IMR-90 (cell line): ENCODE measurements around the gene NAGLU. TPM values are rescaled to one million over a fixed set of nuclear protein-coding genes. Genes with fewer than 3 reads are reported as not detected.
A peak's percentile ranks its signal among the peaks of the same experiment; 100 is the strongest.

Experiments used
- ATAC-seq: fragments of 200-7000 bp; cut with Tn5 transposase; 2 replicates; pipeline ENCODE4 v1.9.1; 2020; ENCODE audit warnings: low read depth, mild to moderate bottlenecking, moderate library complexity
- BruUV-seq: library from RNA; stranded (reverse); fragments of 400-500 nt; replicated peaks from 2 replicates; lab custom pipeline; 2021; lab: Mats Ljungman, UMichigan
- CTCF ChIA-PET: fragments of 300-600 bp; formaldehyde crosslinking; extraction: SDS; loops from one replicate; lab custom pipeline; 2021; ENCODE audit warnings: antibody characterized with exemption; lab: Yijun Ruan, JAX
- POLR2A ChIA-PET: fragments of 300-600 bp; sonication (Branson Sonifier 250); formaldehyde crosslinking; loops from one replicate; lab custom pipeline; 2022; ENCODE audit warnings: antibody characterized with exemption; ENCODE audit not compliant: unreplicated experiment; lab: Charles Lee
- DNase-seq: peaks from one replicate; pipeline ENCODE4 v3.0.0; 2013
- H2AFZ ChIP-seq: replicated peaks from 2 replicates; pipeline ENCODE3; 2013; ENCODE audit warnings: low read length, mild to moderate bottlenecking; ENCODE audit not compliant: poor library complexity
- H2AK5ac ChIP-seq: 2 replicates; pipeline ENCODE4 v1.6.1; 2013; ENCODE audit warnings: low read depth, low read length, inconsistent platforms
- H2AK9ac ChIP-seq: replicated peaks from 2 replicates; pipeline ENCODE3; 2013; ENCODE audit warnings: mild to moderate bottlenecking, low read depth, low read length, moderate library complexity; ENCODE audit not compliant: poor library complexity
- H2BK120ac ChIP-seq: 2 replicates; pipeline ENCODE4 v1.6.1; 2013; ENCODE audit warnings: low read depth, low read length, inconsistent platforms
- H2BK15ac ChIP-seq: 3 replicates; pipeline ENCODE4 v1.6.1; 2013; ENCODE audit warnings: low read depth, low read length, inconsistent platforms
- H2BK20ac ChIP-seq: 2 replicates; pipeline ENCODE4 v1.6.1; 2013; ENCODE audit warnings: low read depth, mild to moderate bottlenecking, inconsistent platforms, low read length, moderate library complexity
- H2BK5ac ChIP-seq: 2 replicates; pipeline ENCODE4 v1.6.1; 2013; ENCODE audit warnings: mild to moderate bottlenecking, low read depth, low read length, inconsistent platforms; ENCODE audit not compliant: poor library complexity, severe bottlenecking
- H3K14ac ChIP-seq: replicated peaks from 2 replicates; pipeline ENCODE4 v1.6.1; 2013; ENCODE audit warnings: low read depth, low read length, inconsistent platforms
- H3K18ac ChIP-seq: 2 replicates; pipeline ENCODE4 v1.6.1; 2013; ENCODE audit warnings: low read depth, low read length, control low read depth
- H3K23ac ChIP-seq: 2 replicates; pipeline ENCODE4 v1.6.1; 2013; ENCODE audit warnings: low read depth, low read length, inconsistent platforms
- H3K27ac ChIP-seq: 2 replicates; pipeline ENCODE4 v1.5.1; 2013; ENCODE audit warnings: mild to moderate bottlenecking, control low read depth, low read length; ENCODE audit not compliant: insufficient read depth
- H3K27me3 ChIP-seq: 2 replicates; pipeline ENCODE4 v1.6.1; 2013; ENCODE audit warnings: low read length; ENCODE audit not compliant: control insufficient read depth, insufficient read depth
- H3K36me3 ChIP-seq: 2 replicates; pipeline ENCODE4 v1.6.1; 2013; ENCODE audit warnings: low read length, mixed read lengths; ENCODE audit not compliant: control insufficient read depth, insufficient read depth
- H3K4ac ChIP-seq: 2 replicates; pipeline ENCODE4 v1.6.1; 2013; ENCODE audit warnings: low read depth, low read length, inconsistent platforms
- H3K4me1 ChIP-seq: 2 replicates; pipeline ENCODE4 v1.6.1; 2013; ENCODE audit warnings: low read length, mixed read lengths; ENCODE audit not compliant: control insufficient read depth, insufficient read depth
- H3K4me2 ChIP-seq: 2 replicates; pipeline ENCODE4 v1.6.1; 2013; ENCODE audit warnings: low read depth, mild to moderate bottlenecking, control low read depth, low read length, moderate library complexity
- H3K4me3 ChIP-seq: 2 replicates; pipeline ENCODE4 v1.5.1; 2013; ENCODE audit warnings: low read depth, mild to moderate bottlenecking, control low read depth, low read length, moderate library complexity; ENCODE audit not compliant: insufficient read depth
- H3K56ac ChIP-seq: 2 replicates; pipeline ENCODE4 v1.6.1; 2013; ENCODE audit warnings: low read length, inconsistent platforms; ENCODE audit not compliant: insufficient read depth; ENCODE audit errors: extremely low read depth
- H3K79me1 ChIP-seq, 2 experiments: 2 replicates each; pipeline ENCODE4 v1.6.1; 2013; ENCODE audit warnings: low read length in 2 of 2, inconsistent platforms in 1 of 2, low read depth in 1 of 2
- H3K9ac ChIP-seq: 2 replicates; pipeline ENCODE4 v1.6.1; 2013; ENCODE audit warnings: low read depth, low read length, control low read depth
- H3K9me1 ChIP-seq: 2 replicates; pipeline ENCODE4 v1.6.1; 2013; ENCODE audit warnings: low read length, inconsistent platforms; ENCODE audit not compliant: insufficient read depth
- H3K9me3 ChIP-seq: 2 replicates; pipeline ENCODE4 v1.6.1; 2013; ENCODE audit warnings: low read length; ENCODE audit not compliant: control insufficient read depth, insufficient read depth
- H4K20me1 ChIP-seq: 2 replicates; pipeline ENCODE4 v1.6.1; 2013; ENCODE audit warnings: low read length, inconsistent platforms; ENCODE audit not compliant: insufficient read depth
- H4K5ac ChIP-seq: 2 replicates; pipeline ENCODE4 v1.6.1; 2013; ENCODE audit warnings: mild to moderate bottlenecking, low read depth, low read length, control low read depth
- H4K8ac ChIP-seq, 2 experiments: 2 replicates each; pipeline ENCODE4 v1.6.1; 2013; ENCODE audit warnings: low read depth in 2 of 2, low read length in 2 of 2, control low read depth in 1 of 2, inconsistent platforms in 1 of 2
- H4K91ac ChIP-seq: 2 replicates; pipeline ENCODE4 v1.6.1; 2013; ENCODE audit warnings: low read depth, low read length, inconsistent platforms; ENCODE audit not compliant: insufficient read depth
- BHLHE40 ChIP-seq: fragments of 150-350 bp; IDR thresholded peaks from 2 replicates; pipeline ENCODE4 v1.6.1; 2016; ENCODE audit warnings: mild to moderate bottlenecking, low read depth, low read length
- CEBPB ChIP-seq: IDR thresholded peaks from 2 replicates; pipeline ENCODE4 v1.6.1; 2012; ENCODE audit warnings: low read depth, low read length, improper control_type of control experiment
- CHD1 ChIP-seq: IDR thresholded peaks from 2 replicates; pipeline ENCODE4 v1.6.1; 2012; ENCODE audit warnings: low read depth, low read length, improper control_type of control experiment
- CTCF ChIP-seq: conservative IDR thresholded peaks from 2 replicates; pipeline ENCODE4 v1.5.1; 2012; ENCODE audit warnings: mild to moderate bottlenecking, low read depth, low read length, improper control_type of control experiment
- ELK1 ChIP-seq: fragments of 150-350 bp; IDR thresholded peaks from 2 replicates; pipeline ENCODE4 v1.6.1; 2016; ENCODE audit warnings: low read depth, mild to moderate bottlenecking, low read length, moderate library complexity, borderline replicate concordance
- FOS ChIP-seq: fragments of 150-350 bp; IDR thresholded peaks from 2 replicates; pipeline ENCODE4 v1.6.1; 2016; ENCODE audit warnings: low read depth, low read length
- MAFK ChIP-seq: IDR thresholded peaks from 2 replicates; pipeline ENCODE4 v1.6.1; 2012; ENCODE audit warnings: low read depth, low read length, improper control_type of control experiment
- MAZ ChIP-seq: IDR thresholded peaks from 2 replicates; pipeline ENCODE4 v1.6.1; 2012; ENCODE audit warnings: low read depth, mild to moderate bottlenecking, low read length, improper control_type of control experiment, moderate library complexity, borderline replicate concordance
- MXI1 ChIP-seq: IDR thresholded peaks from 2 replicates; pipeline ENCODE4 v1.6.1; 2012; ENCODE audit warnings: low read depth, mild to moderate bottlenecking, low read length, moderate library complexity, borderline replicate concordance
- NFE2L2 ChIP-seq: fragments of 150-350 bp; IDR thresholded peaks from 2 replicates; pipeline ENCODE4 v1.6.1; 2016; ENCODE audit warnings: low read depth, mild to moderate bottlenecking, low read length
- POLR2A ChIP-seq: IDR thresholded peaks from 2 replicates; pipeline ENCODE4 v1.6.1; 2012; ENCODE audit warnings: mild to moderate bottlenecking, low read depth, low read length
- RAD21 ChIP-seq: IDR thresholded peaks from 2 replicates; pipeline ENCODE4 v1.6.1; 2012; ENCODE audit warnings: low read length, improper control_type of control experiment
- RCOR1 ChIP-seq: IDR thresholded peaks from 2 replicates; pipeline ENCODE4 v1.6.1; 2012; ENCODE audit warnings: mild to moderate bottlenecking, low read length, improper control_type of control experiment; ENCODE audit not compliant: insufficient replicate concordance
- RFX5 ChIP-seq: IDR thresholded peaks from 2 replicates; pipeline ENCODE4 v1.8.0; 2012; ENCODE audit warnings: low read depth, mild to moderate bottlenecking, low read length, moderate library complexity
- SMC3 ChIP-seq: fragments of 150-350 bp; IDR thresholded peaks from 2 replicates; pipeline ENCODE4 v1.6.1; 2016; ENCODE audit warnings: low read depth, mild to moderate bottlenecking, antibody characterized with exemption, low read length, moderate library complexity
- USF2 ChIP-seq: fragments of 150-350 bp; IDR thresholded peaks from 2 replicates; pipeline ENCODE4 v1.6.1; 2017; ENCODE audit warnings: mild to moderate bottlenecking, antibody characterized with exemption, low read length, low read depth
- WGBS, 2 experiments: methylation state at CpG; one replicate each; pipeline versions ENCODE4 v1.1.5 to v1.1.7; 2013; ENCODE audit warnings: missing lambda C conversion rate in 2 of 2; ENCODE audit not compliant: insufficient read length in 1 of 2; ENCODE audit errors: extremely low coverage in 2 of 2; 5-methylcytosine and 5-hydroxymethylcytosine counted together
- dilution Hi-C: fragments of 300-500 bp; cut with HindIII; formaldehyde crosslinking; loops from one replicate; pipeline ENCODE4 v1.14.3; 2018; ENCODE audit warnings: low sequenced_read_pairs; ENCODE audit not compliant: unreplicated experiment
- in situ Hi-C: fragments of 300-500 bp; cut with MboI; formaldehyde crosslinking; loops from 3 replicates; pipeline ENCODE4 v1.14.3; 2019; ENCODE audit warnings: low sequenced_read_pairs, inconsistent platforms, mixed read lengths
- intact Hi-C: fragments of 100-400 bp; cut with micrococcal nuclease; formaldehyde crosslinking; loops from 2 replicates; pipeline ENCODE4 v1.10.0; 2022
- polyA plus RNA-seq, 3 experiments: library from polyadenylated mRNA; depleted of rRNA; stranded (reverse); fragments of >200 nt; gene quantifications; 2 replicates each; pipeline ENCODE4 v1.2.3, GENCODE V29; 2012; ENCODE audit warnings: low replicate concordance in 1 of 3
- total RNA-seq: library from RNA; depleted of rRNA; stranded (reverse); fragments of >200 nt; gene quantifications from 2 replicates; pipeline ENCODE4 v1.2.3, GENCODE V29; 2012

Gene NAGLU
- total and polyA plus RNA-seq, 2 of the 4 experiments (the other 2 are of a cell fraction), result 6.5 to 29.2 TPM

- H3K9ac ChIP-seq, result no peak overlapping the region
- H3K56ac ChIP-seq, result no peak overlapping the region
- H3K23ac ChIP-seq, result no peak overlapping the region
- H2BK5ac ChIP-seq, result no peak overlapping the region
- no peaks in the 10 kb centered on the region for H3K9me3 ChIP-seq
- peaks cover 56% of the 10 kb centered on the region for H3K36me3 ChIP-seq
- no peak overlapping the region for H2AK5ac ChIP-seq
- no peak overlapping the region for H4K5ac ChIP-seq
- H2AK9ac ChIP-seq, result peak overlapping the region; percentile 19
- no peak overlapping the region for H3K4ac ChIP-seq
- H4K91ac ChIP-seq, result no peak overlapping the region
- H3K4me3 ChIP-seq, result no peak overlapping the region
- no TSS peak for BruUV-seq
- in situ Hi-C loops, result no loop called here
- dilution Hi-C loops, result no loop called here
- H3K79me1 ChIP-seq, result peaks cover 11 to 38% of the 10 kb centered on the region in 2 experiments; a peak in 3 of 4 replicates
- H3K4me2 ChIP-seq, result no peak overlapping the region
- H2AFZ ChIP-seq, result no peak overlapping the region
- H3K18ac ChIP-seq, result no peak overlapping the region
- H4K20me1 ChIP-seq, result peaks cover 14% of the 10 kb centered on the region; the same call in 1 of the 2 replicates
- H2BK15ac ChIP-seq, result no peak overlapping the region
- H4K8ac ChIP-seq, result no peak overlapping the region
- POLR2A ChIA-PET, result no interaction called here
- no peak overlapping the region for H2BK120ac ChIP-seq
- WGBS, 2 experiments, result 100% methylated on average over 4 of the region's 10 CpGs; no CpG with 5 or more reads in 1 of the 2 experiments
- intact Hi-C loops, result no loop called here
- H3K9me1 ChIP-seq, result no peaks in the 10 kb centered on the region; the same call in 1 of the 2 replicates
- CTCF ChIA-PET, result no interaction called here
- TF ChIP-seq RFX5 (no peak), RCOR1 (no peak), RAD21 (no peak), SMC3 (no peak), MAFK (no peak), ELK1 (no peak), FOS (no peak), USF2 (no peak), POLR2A (no peak), NFE2L2 (no peak), CHD1 (no peak), MXI1 (no peak), BHLHE40 (no peak), MAZ (no peak), CTCF (no peak), CEBPB (no peak)
- DNase-seq (no peak), ATAC-seq (no peak)
- peaks cover 5% of the 10 kb centered on the region for H3K4me1 ChIP-seq
- H3K14ac ChIP-seq, result no peak overlapping the region
- H3K27ac ChIP-seq, result no peak overlapping the region
- no peaks in the 10 kb centered on the region for H3K27me3 ChIP-seq
- H2BK20ac ChIP-seq, result no peak overlapping the region
Measured at GRCh38 chr17:42581744-42582270, 45.8 kb downstream of the NAGLU start.
